K562 (cell line): ENCODE results near the gene PUM1. TPM values are rescaled to one million over a fixed set of nuclear protein-coding genes. Genes with fewer than 3 reads are reported as not detected.

ENCODE experiments used
- ATAC-seq: fragments of 200-7000 bp; cut with Tn5 transposase; 3 replicates; pipeline ENCODE4 v1.9.1; 2020; ENCODE audit warnings: moderate library complexity
- BruUV-seq: library from RNA; stranded (reverse); fragments of 400-500 nt; replicated peaks from 2 replicates; lab custom pipeline; 2021; lab: Mats Ljungman, UMichigan
- CTCF ChIA-PET: fragments of 300-600 bp; formaldehyde crosslinking; extraction: SDS; loops from one replicate; lab custom pipeline; 2021; ENCODE audit warnings: low intra/inter-chr PET ratio; lab: Yijun Ruan, JAX
- POLR2A ChIA-PET: fragments of 300-600, 350-650 bp; sonication (Branson Sonifier 250); formaldehyde crosslinking; extraction: SDS; loops from one replicate; lab custom pipeline; 2021; ENCODE audit warnings: antibody characterized with exemption, inconsistent platforms; lab: Yijun Ruan, JAX
- DNase-seq, 4 experiments: peaks; one replicate each; pipeline versions ENCODE4 v3.0.0 to v3.0.0-alpha.2; 2011 to 2018; ENCODE audit warnings: low spot score in 3 of 4, mixed read lengths in 3 of 4; ENCODE audit errors: extremely low read depth in 1 of 4
- FAIRE-seq: peaks from 2 replicates; lab custom pipeline; 2011; peaks lifted over from hg19 to GRCh38; lab: Jason Lieb, UNC
- H2AFZ ChIP-seq: 2 replicates; pipeline ENCODE4 v1.6.0; 2011; ENCODE audit warnings: low read depth, low read length, control low read depth, inconsistent platforms
- H3K27ac ChIP-seq: fragments of 200-600 bp; 3 replicates; pipeline ENCODE4 v1.8.0; 2011; ENCODE audit warnings: low read depth, mild to moderate bottlenecking, control low read depth, inconsistent platforms, low read length, moderate library complexity, mixed read lengths; ENCODE audit errors: extremely low read depth
- H3K27me3 ChIP-seq, 2 experiments: fragments of 300-600 bp in 1 of 2; 2 replicates in 1 of 2; 3 replicates in 1 of 2; pipeline versions ENCODE4 v1.6.0 to v1.8.0; 2011; ENCODE audit warnings: inconsistent platforms in 2 of 2, low read length in 2 of 2, mild to moderate bottlenecking in 1 of 2, mixed read lengths in 1 of 2, moderate library complexity in 1 of 2; ENCODE audit not compliant: control insufficient read depth in 2 of 2, insufficient read depth in 2 of 2
- H3K36me3 ChIP-seq: fragments of 300-600 bp; 3 replicates; pipeline ENCODE4 v1.8.0; 2011; ENCODE audit warnings: mild to moderate bottlenecking, low read length, inconsistent platforms; ENCODE audit not compliant: control insufficient read depth, insufficient read depth
- H3K4me1 ChIP-seq, 2 experiments: fragments of 200-600 bp in 1 of 2; replicated peaks in 1 of 2; 2 replicates in 1 of 2; 3 replicates in 1 of 2; pipeline versions ENCODE4 v1.5.1 to v1.8.0; 2011; ENCODE audit warnings: inconsistent platforms in 2 of 2, low read length in 2 of 2, mild to moderate bottlenecking in 1 of 2, mixed read lengths in 1 of 2, moderate library complexity in 1 of 2; ENCODE audit not compliant: control insufficient read depth in 2 of 2, insufficient read depth in 2 of 2
- H3K4me2 ChIP-seq: 2 replicates; pipeline ENCODE4 v1.6.1; 2011; ENCODE audit warnings: low read length, control low read depth, inconsistent platforms, mixed read lengths; ENCODE audit not compliant: insufficient read depth
- H3K4me3 ChIP-seq: fragments of 200-600 bp; sonication (generic), shearing (Covaris generic); 2 replicates; pipeline ENCODE4 v1.5.1; 2016; ENCODE audit warnings: control low read depth, inconsistent platforms
- H3K79me2 ChIP-seq: fragments of 200-600 bp; 3 replicates; pipeline ENCODE4 v1.8.0; 2011; ENCODE audit warnings: low read length, inconsistent platforms; ENCODE audit not compliant: control insufficient read depth, insufficient read depth
- H3K9ac ChIP-seq, 2 experiments: 2 replicates each; pipeline versions ENCODE4 v1.6.0 to v1.6.1; 2011; ENCODE audit warnings: low read depth in 2 of 2, low read length in 2 of 2, control low read depth in 1 of 2, inconsistent platforms in 1 of 2, mild to moderate bottlenecking in 1 of 2, mixed read lengths in 1 of 2; ENCODE audit not compliant: insufficient read depth in 1 of 2
- H3K9me1 ChIP-seq: one replicate; pipeline ENCODE4 v1.6.0; 2011; ENCODE audit warnings: inconsistent platforms, mild to moderate bottlenecking, low read length, moderate library complexity; ENCODE audit not compliant: control insufficient read depth, insufficient read depth
- H3K9me3 ChIP-seq: replicated peaks from 2 replicates; pipeline ENCODE4 v1.5.1; 2011; ENCODE audit warnings: low read depth, low read length, inconsistent platforms; ENCODE audit not compliant: control insufficient read depth, insufficient read depth
- H4K20me1 ChIP-seq: replicated peaks from 2 replicates; pipeline ENCODE4 v1.6.1; 2011; ENCODE audit warnings: low read length, inconsistent platforms, mixed read lengths; ENCODE audit not compliant: control insufficient read depth, insufficient read depth
- ATF7 ChIP-seq: fragments of 450-650 bp; IDR thresholded peaks from 2 replicates; pipeline ENCODE4 v1.7.1; 2014; ENCODE audit warnings: mild to moderate bottlenecking, moderate library complexity
- CCAR2 ChIP-seq: fragments of 200-400 bp; formaldehyde crosslinking; IDR thresholded peaks from 2 replicates; pipeline ENCODE4 v1.6.1; 2017; ENCODE audit warnings: mild to moderate bottlenecking, low read depth, low read length
- CEBPB ChIP-seq: fragments of 450-650 bp; IDR thresholded peaks from 2 replicates; pipeline ENCODE4 v1.6.1; 2016; ENCODE audit warnings: missing genetic modification characterization, missing compliant biosample characterization
- CREB3L1 ChIP-seq: fragments of 450-650 bp; IDR thresholded peaks from 2 replicates; pipeline ENCODE4 v1.6.1; 2014; ENCODE audit warnings: low read depth, mild to moderate bottlenecking, moderate library complexity, borderline replicate concordance
- CTCFL ChIP-seq: IDR thresholded peaks from 2 replicates; pipeline ENCODE4 v1.6.1; 2011; ENCODE audit warnings: borderline replicate concordance, low read depth, mild to moderate bottlenecking, moderate library complexity, low read length; ENCODE audit not compliant: insufficient read depth, poor library complexity, severe bottlenecking
- MAX ChIP-seq: sonication (generic); formaldehyde crosslinking; IDR thresholded peaks from 2 replicates; pipeline ENCODE4 v1.9.0; 2022; ENCODE audit warnings: mild to moderate bottlenecking, missing genetic modification reagents
- RBBP5 ChIP-seq: fragments of 200-600 bp; sonication (generic); IDR thresholded peaks from 2 replicates; pipeline ENCODE4 v1.6.1; 2012; ENCODE audit warnings: borderline replicate concordance, mild to moderate bottlenecking, low read length, control low read depth, inconsistent platforms; ENCODE audit not compliant: insufficient read depth, poor library complexity, severe bottlenecking
- SPI1 ChIP-seq: IDR thresholded peaks from 2 replicates; pipeline ENCODE4 v1.6.1; 2011; ENCODE audit warnings: low read depth, low read length, control low read depth, borderline replicate concordance
- SREBF1 ChIP-seq: fragments of 150-350 bp; IDR thresholded peaks from 2 replicates; pipeline ENCODE4 v1.6.1; 2014; ENCODE audit warnings: antibody characterized with exemption, low read depth, low read length, borderline replicate concordance
- ZFP91 ChIP-seq: sonication (generic); formaldehyde crosslinking; IDR thresholded peaks from 2 replicates; pipeline ENCODE4 v1.8.0; 2022; ENCODE audit warnings: mild to moderate bottlenecking, missing genetic modification reagents
- ZNF12 ChIP-seq: sonication (generic); formaldehyde crosslinking; IDR thresholded peaks from 2 replicates; pipeline ENCODE4 v1.4.0; 2020; ENCODE audit warnings: mild to moderate bottlenecking, missing genetic modification reagents
- ZNF347 ChIP-seq: fragments of 450-650 bp; formaldehyde crosslinking; IDR thresholded peaks from 2 replicates; pipeline ENCODE4 v1.4.0; 2020; ENCODE audit warnings: low read depth, mild to moderate bottlenecking, moderate library complexity
- ZNF445 ChIP-seq: fragments of 250-450 bp; sonication (Bioruptor Pico); IDR thresholded peaks from 2 replicates; pipeline ENCODE4 v1.4.0; 2020; ENCODE audit warnings: low read depth, mild to moderate bottlenecking, moderate library complexity
- ZNF57 ChIP-seq: fragments of 450-650 bp; formaldehyde crosslinking; IDR thresholded peaks from 2 replicates; pipeline ENCODE4 v1.4.0; 2020; ENCODE audit warnings: mild to moderate bottlenecking, moderate library complexity
- ZNF695 ChIP-seq: fragments of 450-650 bp; formaldehyde crosslinking; IDR thresholded peaks from 2 replicates; pipeline ENCODE4 v1.4.0; 2020; ENCODE audit warnings: mild to moderate bottlenecking, moderate library complexity
- WGBS: fragments of 100-300 bp; shearing (Covaris generic); methylation state at CpG from one replicate; pipeline ENCODE4 v1.1.6; 2016; ENCODE audit warnings: low coverage, mixed read lengths; ENCODE audit not compliant: insufficient coverage; ENCODE audit errors: missing lambda C conversion rate; 5-methylcytosine and 5-hydroxymethylcytosine counted together
- in situ Hi-C: fragments of 300-500 bp; cut with MboI; formaldehyde crosslinking; loops from 4 replicates; pipeline ENCODE4 v1.15.0; 2018; ENCODE audit warnings: inconsistent platforms, mixed read lengths
- intact Hi-C: fragments of 100-400 bp; cut with micrococcal nuclease; formaldehyde crosslinking; loops from 2 replicates; pipeline ENCODE4 v1.14.2; 2022
- polyA plus RNA-seq, 8 experiments: library from polyadenylated mRNA; depleted of rRNA in 4 of 8; stranded (reverse) in 5 of 8; unstranded in 3 of 8; fragments of >200 nt; fragmentation: Nextera tagmentation in 2 of 8; fragmentation: Illumina TruSeq in 1 of 8; extraction: Ambion mirVana in 2 of 8; extraction: Trizol in 1 of 8; gene quantifications; 2 replicates each; pipeline versions ENCODE4 v1.2.1 to v1.2.3, GENCODE V29; 2011 to 2014; ENCODE audit warnings: inconsistent platforms in 1 of 8, missing spikeins in 1 of 8
- total RNA-seq, 7 experiments: library from RNA; depleted of rRNA in 6 of 7; stranded (reverse); fragments of >200 nt in 6 of 7; fragmentation: Illumina TruSeq in 2 of 7; extraction: Trizol in 2 of 7; gene quantifications; 2 replicates each; pipeline versions ENCODE4 v1.2.1 to v1.2.3, GENCODE V29; 2011 to 2021; ENCODE audit warnings: low replicate concordance in 1 of 7

PUM1 gene
- total and polyA plus RNA-seq, 9 of the 15 experiments (the other 6 are each of a cell fraction or from before 2014, with no cell fraction given), result 37.7 to 104 (median 55.7) TPM

- FAIRE-seq (no peak), DNase-seq (peak in 2 of 4 experiments; percentile 60 to 73), ATAC-seq (peak; percentile 62)
- H3K27me3 ChIP-seq, result no peaks in the 10 kb centered on the region
- in situ Hi-C loops, result no loop called here
- no peak overlapping the region for H2AFZ ChIP-seq
- H3K36me3 ChIP-seq, result peaks cover 60% of the 10 kb centered on the region
- H3K79me2 ChIP-seq, result peaks cover 99% of the 10 kb centered on the region
- H3K4me2 ChIP-seq, result no peak overlapping the region
- WGBS, result 57% methylated on average over 3 of the region's 3 CpGs
- ChIA-PET POLR2A (interaction anchor here (0.8 to 1.9 kb wide), 6 partner anchors 9 to 24 kb away, joined by 3 to 9 read pairs (median 4); no protein-coding TSS in a partner anchor), CTCF (interaction anchor here (0.6 kb wide), 1 partner anchor 135 kb away, joined by 3 read pairs; no protein-coding TSS in a partner anchor)
- H3K9me1 ChIP-seq, result peaks cover 2% of the 10 kb centered on the region
- intact Hi-C loops, result loop anchor here (2.0 kb wide), 1 partner anchor 37 kb away; the partner anchor contains the start of gene PUM1
- no peak overlapping the region; a peak in 1 of 4 replicates for H3K9ac ChIP-seq
- peaks cover 38% of the 10 kb centered on the region for H4K20me1 ChIP-seq
- peaks cover 8 to 33% of the 10 kb centered on the region in 2 experiments; a peak in 4 of 5 replicates for H3K4me1 ChIP-seq
- no peaks in the 10 kb centered on the region for H3K9me3 ChIP-seq
- BruUV-seq, result no TSS peak
- H3K4me3 ChIP-seq, result no peak overlapping the region
- H3K27ac ChIP-seq, result peak overlapping the region; percentile 51; the same call in 2 of the 3 replicates
- TF ChIP-seq CREB3L1 (no peak), CTCFL (no peak), CCAR2 (no peak), ZFP91 (CRISPR knock-in tag) (no peak), ZNF445 (CRISPR knock-in tag) (no peak), ZNF57 (CRISPR knock-in tag) (no peak), CEBPB (tag) (peak; percentile 91), ZNF695 (CRISPR knock-in tag) (no peak), SREBF1 (no peak), ZNF12 (CRISPR knock-in tag) (no peak), RBBP5 (no peak), ZNF347 (CRISPR knock-in tag) (no peak), ATF7 (no peak), SPI1 (0 out of 2 replicates have a peak, but pooled peaks have one; percentile 1), MAX (no peak)
Observed at GRCh38 chr1:31027693-31028526, 37.6 kb downstream of the PUM1 start.
